PC-9 (cell line): ENCODE data around the gene EVI5. TPM values are rescaled to one million over a fixed set of nuclear protein-coding genes. Genes with fewer than 3 reads are reported as not detected.

Source experiments
- BruUV-seq: library from RNA; stranded (reverse); fragments of 400-500 nt; replicated peaks from 2 replicates; lab custom pipeline; 2021; lab: Mats Ljungman, UMichigan
- CTCF ChIA-PET: fragments of 300-600 bp; sonication (Branson Sonifier 250); formaldehyde crosslinking; loops from one replicate; lab custom pipeline; 2022; ENCODE audit warnings: antibody characterized with exemption; lab: Charles Lee
- POLR2A ChIA-PET: fragments of 300-600 bp; sonication (Branson Sonifier 250); formaldehyde crosslinking; loops from one replicate; lab custom pipeline; 2022; ENCODE audit warnings: antibody characterized with exemption; ENCODE audit not compliant: unreplicated experiment; lab: Charles Lee
- DNase-seq, 2 experiments: peaks; one replicate each; pipeline versions ENCODE4 v3.0.0 to v3.0.0-alpha.2; 2015 to 2022; ENCODE audit warnings: mixed read lengths in 1 of 2
- H2AFZ ChIP-seq: fragments of 200-600 bp; sonication (generic); 2 replicates; pipeline ENCODE4 v1.8.1; 2017; ENCODE audit warnings: antibody characterized with exemption
- H3F3A ChIP-seq: fragments of 200-600 bp; sonication (generic); 2 replicates; pipeline ENCODE4 v1.8.1; 2017; ENCODE audit warnings: antibody characterized with exemption, mild to moderate bottlenecking, low read depth; ENCODE audit not compliant: insufficient read depth
- H3K27ac ChIP-seq: fragments of 200-600 bp; sonication (generic); 2 replicates; pipeline ENCODE4 v1.6.1; 2016; ENCODE audit warnings: mixed run types
- H3K27me3 ChIP-seq: fragments of 200-600 bp; sonication (generic); 2 replicates; pipeline ENCODE4 v1.6.1; 2016; ENCODE audit warnings: low read depth, mixed run types; ENCODE audit not compliant: insufficient read depth
- H3K36me3 ChIP-seq: fragments of 200-600 bp; sonication (generic); 2 replicates; pipeline ENCODE4 v1.6.1; 2016; ENCODE audit warnings: low read depth, mixed run types
- H3K4me1 ChIP-seq: fragments of 200-600 bp; sonication (generic); replicated peaks from 2 replicates; pipeline ENCODE4 v1.6.1; 2016; ENCODE audit warnings: mixed run types; ENCODE audit not compliant: insufficient read depth
- H3K4me2 ChIP-seq: fragments of 200-600 bp; sonication (generic); 2 replicates; pipeline ENCODE4 v1.6.1; 2017; ENCODE audit warnings: mixed run types
- H3K4me3 ChIP-seq: fragments of 200-600 bp; sonication (generic); 2 replicates; pipeline ENCODE4 v1.6.1; 2016; ENCODE audit warnings: mixed run types
- H3K79me2 ChIP-seq: fragments of 200-600 bp; sonication (generic); 2 replicates; pipeline ENCODE4 v1.6.1; 2017; ENCODE audit warnings: low read depth, mixed run types
- H3K9me2 ChIP-seq: fragments of 200-600 bp; sonication (generic); 2 replicates; pipeline ENCODE4 v1.8.1; 2017; ENCODE audit warnings: mild to moderate bottlenecking; ENCODE audit not compliant: insufficient read depth
- H3K9me3 ChIP-seq: fragments of 200-600 bp; sonication (generic); 2 replicates; pipeline ENCODE4 v1.8.1; 2016; ENCODE audit warnings: low read depth; ENCODE audit not compliant: insufficient read depth
- H4K20me1 ChIP-seq: fragments of 200-600 bp; sonication (generic); 2 replicates; pipeline ENCODE4 v1.8.1; 2017; ENCODE audit not compliant: insufficient read depth
- EZH2 ChIP-seq: fragments of 200-600 bp; sonication (generic); IDR thresholded peaks from 2 replicates; pipeline ENCODE4 v1.8.0; 2017; ENCODE audit warnings: antibody characterized with exemption, low read depth
- intact Hi-C: fragments of 100-400 bp; cut with micrococcal nuclease; formaldehyde crosslinking; loops from one replicate; pipeline ENCODE4 v1.10.0; 2022; ENCODE audit not compliant: unreplicated experiment
- total RNA-seq: library from RNA; stranded (reverse); gene quantifications from 2 replicates; pipeline ENCODE4 v1.2.3, GENCODE V29; 2021
- TF ChIP-seq, protein P1 (sequence below): fragments of 200-600 bp; sonication (generic); conservative IDR thresholded peaks from 2 replicates; pipeline ENCODE4 v1.6.1; 2017; ENCODE audit warnings: mixed run types, antibody characterized with exemption, mild to moderate bottlenecking, moderate library complexity

Gene EVI5
- total RNA-seq, 1 experiment from 2014 or later: 32.0 TPM

DNA sequence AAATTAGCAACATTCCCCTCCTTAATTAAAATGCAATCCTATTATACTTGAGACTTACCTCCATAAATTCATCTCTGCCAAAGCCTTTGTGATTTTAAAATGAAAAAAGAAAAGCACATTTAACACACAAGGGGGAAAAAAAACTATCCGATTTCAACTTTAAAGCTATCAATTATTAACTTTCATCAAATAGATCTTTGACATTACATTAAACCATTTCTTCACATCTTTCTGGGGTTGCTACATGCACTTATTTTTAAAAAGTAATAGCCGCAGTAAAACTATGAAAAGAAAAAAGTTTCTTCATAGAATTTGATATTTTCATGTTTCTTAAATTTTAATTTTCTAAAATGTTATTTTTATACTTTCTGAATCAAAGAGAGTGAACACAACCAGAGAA, 71.0 kb downstream of the EVI5 start:
- Histone ChIP-seq H4K20me1 (no peaks in the 10 kb centered on the region), H3F3A (no peaks in the 10 kb centered on the region), H3K27me3 (no peaks in the 10 kb centered on the region), H3K4me3 (no peak overlapping the region), H3K79me2 (no peaks in the 10 kb centered on the region), H3K9me3 (no peaks in the 10 kb centered on the region), H3K27ac (no peak overlapping the region), H2AFZ (no peak overlapping the region), H3K4me2 (no peak overlapping the region), H3K4me1 (0 out of 2 replicates have a peak, but pooled peaks cover 2% of the 10 kb centered on the region), H3K9me2 (no peaks in the 10 kb centered on the region), H3K36me3 (no peaks in the 10 kb centered on the region)
- no peak for TF ChIP-seq EZH2
- TF ChIP-seq, protein P1, sequence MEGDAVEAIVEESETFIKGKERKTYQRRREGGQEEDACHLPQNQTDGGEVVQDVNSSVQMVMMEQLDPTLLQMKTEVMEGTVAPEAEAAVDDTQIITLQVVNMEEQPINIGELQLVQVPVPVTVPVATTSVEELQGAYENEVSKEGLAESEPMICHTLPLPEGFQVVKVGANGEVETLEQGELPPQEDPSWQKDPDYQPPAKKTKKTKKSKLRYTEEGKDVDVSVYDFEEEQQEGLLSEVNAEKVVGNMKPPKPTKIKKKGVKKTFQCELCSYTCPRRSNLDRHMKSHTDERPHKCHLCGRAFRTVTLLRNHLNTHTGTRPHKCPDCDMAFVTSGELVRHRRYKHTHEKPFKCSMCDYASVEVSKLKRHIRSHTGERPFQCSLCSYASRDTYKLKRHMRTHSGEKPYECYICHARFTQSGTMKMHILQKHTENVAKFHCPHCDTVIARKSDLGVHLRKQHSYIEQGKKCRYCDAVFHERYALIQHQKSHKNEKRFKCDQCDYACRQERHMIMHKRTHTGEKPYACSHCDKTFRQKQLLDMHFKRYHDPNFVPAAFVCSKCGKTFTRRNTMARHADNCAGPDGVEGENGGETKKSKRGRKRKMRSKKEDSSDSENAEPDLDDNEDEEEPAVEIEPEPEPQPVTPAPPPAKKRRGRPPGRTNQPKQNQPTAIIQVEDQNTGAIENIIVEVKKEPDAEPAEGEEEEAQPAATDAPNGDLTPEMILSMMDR: no peak
- ChIA-PET POLR2A (interaction anchor here (0.6 to 0.8 kb wide), 2 partner anchors 100 to 123 kb away, joined by 4 to 7 read pairs; no protein-coding TSS in a partner anchor), CTCF (no interaction called here)
- no TSS peak for BruUV-seq
- no peak for DNase-seq
- intact Hi-C loops: no loop called here

GRCh38 chr1:92711473-92712165, 73.3 kb downstream of the EVI5 start:
- intact Hi-C loops: no loop called here
- CTCF ChIA-PET: interaction anchor here (0.6 kb wide), 1 partner anchor 21 kb away, joined by 4 read pairs; no protein-coding TSS in a partner anchor
- no peak for DNase-seq
- no peaks in the 10 kb centered on the region for H3K27me3 ChIP-seq
- H3K4me1 ChIP-seq: peaks cover 17% of the 10 kb centered on the region; the same call in 1 of the 2 replicates
- no peak overlapping the region for H2AFZ ChIP-seq
- no peaks in the 10 kb centered on the region for H3K9me3 ChIP-seq
- H3K27ac ChIP-seq: no peak overlapping the region
- H3F3A ChIP-seq: no peaks in the 10 kb centered on the region
- no TSS peak for BruUV-seq
- no peak overlapping the region for H3K4me2 ChIP-seq
- no peak for TF ChIP-seq EZH2
- TF ChIP-seq, protein P1: no peak
- POLR2A ChIA-PET: no interaction called here
- H3K4me3 ChIP-seq: no peak overlapping the region
- H4K20me1 ChIP-seq: no peaks in the 10 kb centered on the region
- no peaks in the 10 kb centered on the region for H3K79me2 ChIP-seq
- no peaks in the 10 kb centered on the region for H3K36me3 ChIP-seq
- H3K9me2 ChIP-seq: no peaks in the 10 kb centered on the region

GRCh38 chr1:92709738-92710137, 75.2 kb downstream of the EVI5 start:
- no peaks in the 10 kb centered on the region for H3K9me3 ChIP-seq
- no peak overlapping the region for H3K4me3 ChIP-seq
- H2AFZ ChIP-seq: no peak overlapping the region
- intact Hi-C loops: no loop called here
- H3K4me1 ChIP-seq: peaks cover 17% of the 10 kb centered on the region; the same call in 1 of the 2 replicates
- H3K27ac ChIP-seq: no peak overlapping the region
- no peaks in the 10 kb centered on the region for H3F3A ChIP-seq
- ChIA-PET POLR2A (no interaction called here), CTCF (no interaction called here)
- no peaks in the 10 kb centered on the region for H3K36me3 ChIP-seq
- no peaks in the 10 kb centered on the region for H3K9me2 ChIP-seq
- no TSS peak for BruUV-seq
- H4K20me1 ChIP-seq: no peaks in the 10 kb centered on the region
- DNase-seq: peak; percentile 9 to 50
- H3K4me2 ChIP-seq: no peak overlapping the region
- no peaks in the 10 kb centered on the region for H3K27me3 ChIP-seq
- TF ChIP-seq, protein P1: no peak
- TF ChIP-seq EZH2: no peak
- H3K79me2 ChIP-seq: 0 out of 2 replicates have a peak, but pooled peaks cover 4% of the 10 kb centered on the region
